WTC11 (cell line): ENCODE data around the gene USP38. TPM values are rescaled to one million over a fixed set of nuclear protein-coding genes. Genes with fewer than 3 reads are reported as not detected.

Source experiments
- ARID4B ChIP-seq: sonication (generic); formaldehyde crosslinking; IDR thresholded peaks from 2 replicates; pipeline ENCODE4 v1.8.0; 2023; ENCODE audit warnings: missing genetic modification reagents, mild to moderate bottlenecking, borderline replicate concordance
- ATF3 ChIP-seq: sonication (generic); formaldehyde crosslinking; conservative IDR thresholded peaks from 2 replicates; pipeline ENCODE4 v1.8.1; 2022; ENCODE audit warnings: mild to moderate bottlenecking, missing genetic modification reagents
- CREB1 ChIP-seq: sonication (generic); formaldehyde crosslinking; IDR thresholded peaks from 2 replicates; pipeline ENCODE4 v1.8.0; 2023; ENCODE audit warnings: mild to moderate bottlenecking, missing genetic modification reagents
- ESRRA ChIP-seq: sonication (generic); formaldehyde crosslinking; IDR thresholded peaks from 2 replicates; pipeline ENCODE4 v1.8.1; 2022; ENCODE audit warnings: mild to moderate bottlenecking, missing genetic modification reagents, borderline replicate concordance
- FOXP4 ChIP-seq: sonication (generic); formaldehyde crosslinking; IDR thresholded peaks from 2 replicates; pipeline ENCODE4 v1.8.0; 2022; ENCODE audit warnings: mild to moderate bottlenecking, missing genetic modification reagents
- GRHL2 ChIP-seq: fragments of 250-450 bp; sonication (Bioruptor Pico); IDR thresholded peaks from 2 replicates; pipeline ENCODE4 v1.8.0; 2022; ENCODE audit warnings: mild to moderate bottlenecking, moderate library complexity; ENCODE audit not compliant: insufficient replicate concordance, severe bottlenecking
- IRF2 ChIP-seq: sonication (generic); formaldehyde crosslinking; IDR thresholded peaks from 2 replicates; pipeline ENCODE4 v1.8.0; 2022; ENCODE audit warnings: low read depth, missing genetic modification reagents, borderline replicate concordance
- KAT7 ChIP-seq: sonication (generic); formaldehyde crosslinking; IDR thresholded peaks from 2 replicates; pipeline ENCODE4 v1.8.1; 2023; ENCODE audit warnings: missing genetic modification reagents, mild to moderate bottlenecking, borderline replicate concordance
- MYBL2 ChIP-seq: sonication (generic); formaldehyde crosslinking; IDR thresholded peaks from 2 replicates; pipeline ENCODE4 v1.8.1; 2023; ENCODE audit warnings: mild to moderate bottlenecking, moderate library complexity, missing genetic modification reagents
- PRDM15 ChIP-seq: sonication (generic); formaldehyde crosslinking; IDR thresholded peaks from 2 replicates; pipeline ENCODE4 v1.8.0; 2022; ENCODE audit warnings: missing genetic modification reagents
- PREB ChIP-seq: sonication (generic); formaldehyde crosslinking; IDR thresholded peaks from 2 replicates; pipeline ENCODE4 v1.8.1; 2022; ENCODE audit warnings: mild to moderate bottlenecking, missing genetic modification reagents, moderate library complexity, borderline replicate concordance
- SMAD3 ChIP-seq: sonication (generic); formaldehyde crosslinking; IDR thresholded peaks from 2 replicates; pipeline ENCODE4 v1.8.0; 2022; ENCODE audit warnings: missing genetic modification reagents, mild to moderate bottlenecking, borderline replicate concordance
- TP53 ChIP-seq: sonication (generic); formaldehyde crosslinking; IDR thresholded peaks from 2 replicates; pipeline ENCODE4 v1.8.1; 2023; ENCODE audit warnings: mild to moderate bottlenecking, missing genetic modification reagents
- USF1 ChIP-seq: sonication (generic); formaldehyde crosslinking; IDR thresholded peaks from 2 replicates; pipeline ENCODE4 v1.8.0; 2022; ENCODE audit warnings: mild to moderate bottlenecking, missing genetic modification reagents
- USF2 ChIP-seq: sonication (generic); formaldehyde crosslinking; IDR thresholded peaks from 2 replicates; pipeline ENCODE4 v1.8.1; 2023; ENCODE audit warnings: mild to moderate bottlenecking, missing genetic modification reagents, moderate library complexity
- ZBTB43 ChIP-seq: sonication (generic); formaldehyde crosslinking; IDR thresholded peaks from 2 replicates; pipeline ENCODE4 v1.8.1; 2023; ENCODE audit warnings: mild to moderate bottlenecking, missing genetic modification reagents
- ZNF121 ChIP-seq: sonication (generic); formaldehyde crosslinking; IDR thresholded peaks from 2 replicates; pipeline ENCODE4 v1.8.0; 2023; ENCODE audit warnings: missing genetic modification reagents
- ZNF263 ChIP-seq: sonication (generic); formaldehyde crosslinking; IDR thresholded peaks from 2 replicates; pipeline ENCODE4 v1.8.1; 2022; ENCODE audit warnings: low read depth, mild to moderate bottlenecking, moderate library complexity, missing genetic modification reagents
- ZNF317 ChIP-seq: sonication (generic); formaldehyde crosslinking; IDR thresholded peaks from 2 replicates; pipeline ENCODE4 v1.8.1; 2023; ENCODE audit warnings: low read depth, mild to moderate bottlenecking, moderate library complexity, missing genetic modification reagents, borderline replicate concordance
- ZNF671 ChIP-seq: fragments of 250-450 bp; sonication (Bioruptor Pico); IDR thresholded peaks from 2 replicates; pipeline ENCODE4 v1.8.0; 2021; ENCODE audit warnings: mild to moderate bottlenecking
- total RNA-seq: library from RNA; stranded (reverse); gene quantifications from 3 replicates; pipeline ENCODE4 v1.2.3, GENCODE V29; 2021

USP38 gene
- total RNA-seq, 1 experiment from 2014 or later, result 10.3 TPM

- TF ChIP-seq ARID4B (CRISPR knock-in tag) (peak; percentile 36; the same call in 1 of the 2 replicates), KAT7 (CRISPR knock-in tag) (peak; percentile 84; the same call in 1 of the 2 replicates), FOXP4 (CRISPR knock-in tag) (no peak), ZNF121 (no peak), ZNF317 (CRISPR knock-in tag) (no peak), ZNF263 (CRISPR knock-in tag) (no peak), MYBL2 (CRISPR knock-in tag) (0 out of 2 replicates have a peak, but pooled peaks have one; percentile 42), ESRRA (peak; percentile 16; the same call in 1 of the 2 replicates), USF1 (CRISPR knock-in tag) (0 out of 2 replicates have a peak, but pooled peaks have one; percentile 3), PREB (CRISPR knock-in tag) (no peak), PRDM15 (CRISPR knock-in tag) (no peak), ZNF671 (no peak), TP53 (CRISPR knock-in tag) (0 out of 2 replicates have a peak, but pooled peaks have one; percentile 36), SMAD3 (CRISPR knock-in tag) (no peak), ZBTB43 (CRISPR knock-in tag) (peak; percentile 77; the same call in 1 of the 2 replicates), IRF2 (CRISPR knock-in tag) (no peak), ATF3 (CRISPR knock-in tag) (no peak), GRHL2 (CRISPR knock-in tag) (no peak), USF2 (CRISPR knock-in tag) (no peak), CREB1 (no peak)
Observed at GRCh38 chr4:143185253-143186107, 763 bp downstream of the USP38 start (continued).
